Keratinocyte (primary cell): ENCODE measurements around the gene FBXL5. TPM values are rescaled to one million over a fixed set of nuclear protein-coding genes. Genes with fewer than 3 reads are reported as not detected.

ENCODE experiments used
- DNase-seq: peaks from one replicate; pipeline ENCODE4 v3.0.0-alpha.2; 2011; ENCODE audit warnings: low read depth, missing footprints, low spot score
- FAIRE-seq: peaks from 2 replicates; lab custom pipeline; 2011; peaks lifted over from hg19 to GRCh38; lab: Jason Lieb, UNC
- H2AFZ ChIP-seq: 2 replicates; pipeline ENCODE4 v1.6.0; 2012; ENCODE audit warnings: low read length, control low read depth, inconsistent platforms; ENCODE audit not compliant: control insufficient read depth
- H3K27ac ChIP-seq: 2 replicates; pipeline ENCODE4 v1.5.1; 2011; ENCODE audit warnings: low read length; ENCODE audit not compliant: control insufficient read depth, insufficient read depth
- H3K27me3 ChIP-seq: 3 replicates; pipeline ENCODE4 v1.6.0; 2011; ENCODE audit warnings: low read length; ENCODE audit not compliant: control insufficient read depth, insufficient read depth; ENCODE audit errors: extremely low read depth
- H3K36me3 ChIP-seq, 2 experiments: 2 replicates in 1 of 2; 3 replicates in 1 of 2; pipeline ENCODE4 v1.5.1; 2011; ENCODE audit warnings: low read length in 2 of 2, mild to moderate bottlenecking in 1 of 2; ENCODE audit not compliant: control insufficient read depth in 2 of 2, insufficient read depth in 2 of 2; ENCODE audit errors: extremely low read depth in 1 of 2
- H3K4me1 ChIP-seq: 3 replicates; pipeline ENCODE4 v1.5.1; 2011; ENCODE audit warnings: low read length; ENCODE audit not compliant: control insufficient read depth, insufficient read depth; ENCODE audit errors: extremely low read depth
- H3K4me2 ChIP-seq: 3 replicates; pipeline ENCODE4 v1.6.0; 2011; ENCODE audit warnings: low read depth, low read length; ENCODE audit not compliant: control insufficient read depth, insufficient read depth; ENCODE audit errors: extremely low read depth
- H3K4me3 ChIP-seq, 3 experiments: fragments of 200-600 bp in 1 of 3; sonication (generic) in 1 of 3; 2 replicates in 2 of 3; 3 replicates in 1 of 3; pipeline ENCODE4 v1.5.1; 2011 to 2016; ENCODE audit warnings: low read length in 3 of 3, mild to moderate bottlenecking in 3 of 3, control low read depth in 2 of 3, inconsistent platforms in 1 of 3, low read depth in 1 of 3, mixed read lengths in 1 of 3, mixed run types in 1 of 3, moderate library complexity in 1 of 3; ENCODE audit not compliant: control insufficient read depth in 2 of 3, insufficient read depth in 2 of 3; ENCODE audit errors: extremely low read depth in 1 of 3
- H3K79me2 ChIP-seq: 2 replicates; pipeline ENCODE4 v1.6.0; 2012; ENCODE audit warnings: low read length; ENCODE audit not compliant: control insufficient read depth, insufficient read depth
- H3K9ac ChIP-seq: 3 replicates; pipeline ENCODE4 v1.6.0; 2011; ENCODE audit warnings: low read length; ENCODE audit not compliant: control insufficient read depth, insufficient read depth; ENCODE audit errors: extremely low read depth
- H3K9me1 ChIP-seq: 3 replicates; pipeline ENCODE4 v1.6.0; 2011; ENCODE audit warnings: low read length; ENCODE audit not compliant: control insufficient read depth, insufficient read depth; ENCODE audit errors: extremely low read depth
- H3K9me3 ChIP-seq: 2 replicates; pipeline ENCODE4 v1.5.1; 2012; ENCODE audit warnings: low read depth, low read length; ENCODE audit not compliant: control insufficient read depth
- H4K20me1 ChIP-seq: 3 replicates; pipeline ENCODE4 v1.6.0; 2011; ENCODE audit warnings: low read length; ENCODE audit not compliant: control insufficient read depth, insufficient read depth; ENCODE audit errors: extremely low read depth
- CTCF ChIP-seq, 3 experiments: IDR thresholded peaks in 1 of 3; conservative IDR thresholded peaks in 1 of 3; optimal IDR thresholded peaks in 1 of 3; 2 replicates in 2 of 3; 3 replicates in 1 of 3; pipeline versions ENCODE3 to v1.5.1; 2011; ENCODE audit warnings: low read length in 3 of 3, mild to moderate bottlenecking in 3 of 3, moderate library complexity in 2 of 3, control low read depth in 1 of 3, inconsistent platforms in 1 of 3; ENCODE audit not compliant: insufficient read depth in 2 of 3; ENCODE audit errors: extremely low read depth in 1 of 3
- EZH2 ChIP-seq: IDR thresholded peaks from one replicate; pipeline ENCODE4 v1.6.1; 2012; ENCODE audit warnings: inconsistent platforms, mild to moderate bottlenecking, low read length, moderate library complexity
- dilution Hi-C: fragments of 300-500 bp; cut with MboI; formaldehyde crosslinking; loops from one replicate; pipeline ENCODE4 v1.7.0; 2020; ENCODE audit warnings: low sequenced_read_pairs; ENCODE audit not compliant: extremely low pct_ligation_motif_present
- polyA plus RNA-seq, 5 experiments: library from polyadenylated mRNA; depleted of rRNA in 3 of 5; stranded (reverse) in 3 of 5; stranded (forward) in 1 of 5; unstranded in 1 of 5; fragments of >200 nt; gene quantifications; 1 replicate in 1 of 5; 2 replicates in 3 of 5; 3 replicates in 1 of 5; pipeline versions ENCODE4 v1.2.1 to v1.2.3, GENCODE V29; 2011 to 2012; ENCODE audit warnings: missing spikeins in 2 of 5, low read depth in 1 of 5, low replicate concordance in 1 of 5

The FBXL5 gene
- polyA plus RNA-seq, 1 donor (not counting 4 experiments of a cell fraction or from before 2014, with no cell fraction given), result 63.1 TPM

GRCh38 chr4:15585331-15585730, 69.8 kb downstream of the FBXL5 start:
- Histone ChIP-seq H3K9me1 (no peaks in the 10 kb centered on the region), H3K4me1 (no peaks in the 10 kb centered on the region), H3K4me2 (no peak overlapping the region), H3K79me2 (no peaks in the 10 kb centered on the region), H3K27me3 (no peaks in the 10 kb centered on the region), H3K4me3 (no peak overlapping the region), H4K20me1 (no peaks in the 10 kb centered on the region), H3K9me3 (no peaks in the 10 kb centered on the region), H3K9ac (no peak overlapping the region), H3K36me3 (peaks cover 0 to 4% of the 10 kb centered on the region in 2 experiments), H2AFZ (no peak overlapping the region), H3K27ac (no peak overlapping the region)
- no peak for DNase-seq
- no peak for TF ChIP-seq EZH2
- no peak for TF ChIP-seq CTCF (optimal IDR thresholded peaks at IDR 0.05 in 1 of 3, IDR thresholded peaks at IDR 0.05 in 1 of 3, conservative IDR thresholded peaks at IDR 0.05 in 1 of 3; ENCODE audit: extremely low read depth in 1 of 3, insufficient read depth in 2 of 3, low read length in 3 of 3)
- FAIRE-seq, result no peak
- dilution Hi-C loops, result no loop called here

- no peak for TF ChIP-seq CTCF (optimal IDR thresholded peaks at IDR 0.05 in 1 of 3, IDR thresholded peaks at IDR 0.05 in 1 of 3, conservative IDR thresholded peaks at IDR 0.05 in 1 of 3; ENCODE audit: extremely low read depth in 1 of 3, insufficient read depth in 2 of 3, low read length in 3 of 3)
- no peak for TF ChIP-seq EZH2
- Histone ChIP-seq H3K4me2 (no peak overlapping the region), H3K9ac (no peak overlapping the region), H3K27me3 (no peaks in the 10 kb centered on the region), H3K79me2 (no peaks in the 10 kb centered on the region), H3K36me3 (peaks cover 0 to 4% of the 10 kb centered on the region in 2 experiments), H3K27ac (no peak overlapping the region), H3K9me3 (no peaks in the 10 kb centered on the region), H3K4me1 (no peaks in the 10 kb centered on the region), H2AFZ (no peak overlapping the region), H4K20me1 (no peaks in the 10 kb centered on the region), H3K9me1 (no peaks in the 10 kb centered on the region), H3K4me3 (no peak overlapping the region)
- dilution Hi-C loops, result no loop called here
- no peak for DNase-seq
- FAIRE-seq, result no peak
These were observed 70.4 kb downstream of the FBXL5 start for GRCh38 chr4:15584785-15585184.
